HUDEP-2 (cell line): ENCODE results near the gene DNAH2.
A peak's percentile ranks its signal among the peaks of the same experiment; 100 is the strongest.
"Not testable (repeated sequence)": the region's sequence is repeated elsewhere in the genome, so short reads cannot be mapped to it uniquely, and the experiment has no call there.

Experiments
- DNase-seq, 76 experiments: peaks; one replicate each; lab custom pipeline; 2025; ENCODE audit not compliant: unreplicated experiment in 76 of 76; lab: John Stamatoyannopoulos, UW

DNAH2 gene

GRCh38 chr17:7857713-7858521, 140.4 kb downstream of the DNAH2 start, which contains the start of gene CYB5D1:
Gene CYB5D1, plus strand, starts transcription at chr17:7858003. Its CDS starts 132 bp downstream, at chr17:7858135.
- peak in 68 of 76 experiments; percentile 56 to 94 (median 86) for DNase-seq

- DNase-seq: no peak
These were observed 140.9 kb downstream of the DNAH2 start for GRCh38 chr17:7858522-7858810.

- no peak for DNase-seq
These were observed 141.5 kb downstream of the DNAH2 start for GRCh38 chr17:7859028-7859427.

GRCh38 chr17:7862692-7863437, 145.3 kb downstream of the DNAH2 start:
- peak in 16 of 76 experiments; percentile 3 to 46 (median 16) for DNase-seq

- not testable (repeated sequence) for DNase-seq
These were observed 146.8 kb downstream of the DNAH2 start for GRCh38 chr17:7864384-7864783.

- no peak for DNase-seq
These were observed 147.6 kb downstream of the DNAH2 start for GRCh38 chr17:7864995-7865650.

GRCh38 chr17:7867881-7868329, 150.4 kb downstream of the DNAH2 start:
- DNase-seq: no peak

- no peak for DNase-seq
These were observed 155.5 kb downstream of the DNAH2 start for GRCh38 chr17:7873051-7873450.

- DNase-seq: no peak
These were observed 158.3 kb downstream of the DNAH2 start for GRCh38 chr17:7875804-7876370.

GRCh38 chr17:7878234-7878633, 160.7 kb downstream of the DNAH2 start:
- no peak for DNase-seq

- no peak for DNase-seq
These were observed 162.7 kb downstream of the DNAH2 start for GRCh38 chr17:7880076-7880868.

- DNase-seq: peak in 44 of 76 experiments; percentile 4 to 59 (median 32)
These were observed 163.9 kb downstream of the DNAH2 start for GRCh38 chr17:7881276-7882054.

- no peak for DNase-seq
These were observed 164.5 kb downstream of the DNAH2 start for GRCh38 chr17:7882068-7882467.

GRCh38 chr17:7882629-7883028, 165.1 kb downstream of the DNAH2 start:
- DNase-seq: no peak
